Activated T-cell treated with anti-CD3 and anti-CD28 coated beads, Interleukin-2, amount 50 U/mL, for 4 hours (primary cell): ENCODE data around the gene IFT52. TPM values are rescaled to one million over a fixed set of nuclear protein-coding genes. Genes with fewer than 3 reads are reported as not detected.
"Not testable (repeated sequence)": the region's sequence is repeated elsewhere in the genome, so short reads cannot be mapped to it uniquely, and the experiment has no call there.

Experiments used
- ATAC-seq, 2 donors: fragments of 200-7000 bp; cut with Tn5 transposase; one replicate each; pipeline ENCODE4 v1.10.0; 2021
- DNase-seq: peaks from one replicate; pipeline ENCODE4 v3.0.0-alpha.2; 2020
- H3K27me3 Mint-ChIP-seq: one replicate; pipeline ENCODE4 v1.8.0; 2021; ENCODE audit warnings: low read depth, mixed read lengths
- H3K36me3 Mint-ChIP-seq: one replicate; pipeline ENCODE4 v1.8.0; 2022; ENCODE audit warnings: mixed read lengths; ENCODE audit not compliant: insufficient read depth
- H3K4me1 Mint-ChIP-seq: one replicate; pipeline ENCODE4 v1.8.0; 2021; ENCODE audit warnings: low read depth, mixed read lengths
- H3K4me3 Mint-ChIP-seq: one replicate; pipeline ENCODE4 v1.8.0; 2021; ENCODE audit warnings: mild to moderate bottlenecking, moderate library complexity, mixed read lengths
- H3K9me3 Mint-ChIP-seq: one replicate; pipeline ENCODE4 v1.8.0; 2021; ENCODE audit warnings: mixed read lengths
- total RNA-seq, 3 donors: library from RNA; stranded (reverse); gene quantifications; one replicate each; pipeline ENCODE4 v1.2.1, GENCODE V29; 2021

Gene IFT52
- total RNA-seq, 3 donors from 2014 or later, result 13.5 to 16.1 (median 14.2) TPM

GRCh38 chr20:43653966-43654365 is 63.2 kb downstream of the IFT52 start:
- Mint-ChIP-seq H3K4me3 (no peak overlapping the region), H3K27me3 (no peaks in the 10 kb centered on the region), H3K36me3 (no peaks in the 10 kb centered on the region), H3K4me1 (peaks cover 13% of the 10 kb centered on the region), H3K9me3 (no peaks in the 10 kb centered on the region)
- DNase-seq (no peak), ATAC-seq (no peak)

DNA sequence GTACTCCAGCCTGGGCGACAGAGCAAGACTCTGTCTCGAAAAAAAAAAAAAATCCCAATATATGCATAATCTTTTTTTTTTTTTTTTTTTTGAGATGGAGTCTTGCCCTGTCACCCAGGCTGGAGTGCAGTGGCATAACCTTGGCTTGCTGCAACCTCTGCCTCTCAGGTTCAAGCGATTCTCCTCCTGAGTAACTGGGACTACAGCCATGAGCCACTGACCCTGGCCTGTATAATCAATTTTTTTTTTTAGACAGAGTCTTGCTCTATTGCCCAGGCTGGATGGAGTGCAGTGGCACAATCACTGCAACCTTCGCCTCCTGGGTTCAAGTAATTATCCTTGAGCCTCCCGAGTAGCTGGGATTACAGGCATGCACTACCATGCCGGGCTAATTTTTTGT is 64.4 kb downstream of the IFT52 start:
- DNase-seq, H3K36me3 Mint-ChIP-seq, H3K9me3 Mint-ChIP-seq, H3K4me3 Mint-ChIP-seq, H3K27me3 Mint-ChIP-seq, ATAC-seq: not testable (repeated sequence)
- peaks cover 13% of the 10 kb centered on the region for H3K4me1 Mint-ChIP-seq

DNA sequence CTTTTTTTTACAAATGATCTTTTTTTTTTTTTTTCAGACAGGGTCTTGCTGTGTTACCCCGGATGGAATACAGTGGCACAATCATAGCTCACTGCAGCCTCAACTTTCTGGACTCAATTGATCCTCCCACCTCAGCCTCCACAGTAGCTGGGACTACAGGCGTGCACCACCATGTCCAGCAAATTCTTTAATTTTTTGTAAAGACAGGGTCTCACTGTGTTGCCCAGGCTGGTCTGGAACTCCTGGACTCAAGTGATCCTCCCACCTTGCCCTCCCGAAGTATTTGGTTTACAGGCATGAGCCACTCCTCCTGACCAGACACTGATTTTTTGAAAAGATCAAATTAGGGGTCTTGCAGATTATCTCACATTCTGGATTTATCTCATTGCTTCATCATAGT is 65.2 kb downstream of the IFT52 start:
- ATAC-seq (no peak), DNase-seq (no peak)
- Mint-ChIP-seq H3K9me3 (no peaks in the 10 kb centered on the region), H3K27me3 (no peaks in the 10 kb centered on the region), H3K4me1 (peaks cover 13% of the 10 kb centered on the region), H3K4me3 (peak overlapping the region; percentile 91), H3K36me3 (no peaks in the 10 kb centered on the region)

DNA sequence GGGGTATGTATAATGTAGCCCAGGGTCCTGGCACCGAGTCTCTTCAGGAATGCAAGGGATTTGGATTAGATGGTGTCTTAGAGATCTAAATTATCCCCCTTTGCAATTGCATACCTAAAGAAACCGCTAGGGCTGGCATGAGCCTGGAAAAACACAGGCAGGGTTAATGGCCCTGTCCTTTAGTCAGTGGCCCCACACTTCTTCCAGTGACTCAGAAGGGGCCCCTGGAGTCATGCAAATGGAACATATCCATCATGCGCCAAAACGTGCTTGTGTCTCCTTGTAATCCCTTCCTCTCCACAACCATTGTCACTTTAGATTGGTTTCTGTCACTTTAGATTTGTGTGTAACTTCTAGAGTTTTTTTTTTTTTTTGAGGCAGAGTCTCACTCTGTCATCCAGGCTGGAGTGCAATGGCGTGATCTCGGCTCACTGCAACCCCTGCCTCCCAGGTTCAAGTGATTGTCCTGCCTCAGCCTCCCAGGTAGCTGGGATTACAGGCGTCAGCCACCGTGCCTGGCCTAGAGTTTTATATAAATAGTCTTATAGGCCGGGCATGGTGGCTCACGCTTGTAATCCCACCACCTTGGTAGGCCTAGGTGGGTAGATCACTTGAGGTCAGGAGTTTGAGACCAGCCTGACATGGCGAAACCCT is 67.5 kb downstream of the IFT52 start:
- DNase-seq, result no peak
- H3K4me3 Mint-ChIP-seq, result peak overlapping the region; percentile 91

GRCh38 chr20:43658723-43659419 is 68.1 kb downstream of the IFT52 start:
- H3K4me3 Mint-ChIP-seq, result no peak overlapping the region
- no peaks in the 10 kb centered on the region for H3K9me3 Mint-ChIP-seq
- ATAC-seq (no peak), DNase-seq (no peak)
- no peaks in the 10 kb centered on the region for H3K27me3 Mint-ChIP-seq
- H3K36me3 Mint-ChIP-seq, result no peaks in the 10 kb centered on the region
- peaks cover 13% of the 10 kb centered on the region for H3K4me1 Mint-ChIP-seq

More for the DNA sequence above, 67.5 kb downstream of the IFT52 start:
- peak; percentile 63 to 65 for ATAC-seq
- peaks cover 13% of the 10 kb centered on the region for H3K4me1 Mint-ChIP-seq
- no peaks in the 10 kb centered on the region for H3K36me3 Mint-ChIP-seq
- no peaks in the 10 kb centered on the region for H3K27me3 Mint-ChIP-seq
- H3K9me3 Mint-ChIP-seq, result no peaks in the 10 kb centered on the region

- Mint-ChIP-seq H3K4me3 (no peak overlapping the region), H3K27me3 (peaks cover 8% of the 10 kb centered on the region), H3K9me3 (no peaks in the 10 kb centered on the region), H3K36me3 (no peaks in the 10 kb centered on the region), H3K4me1 (peaks cover 6% of the 10 kb centered on the region)
- ATAC-seq (no peak), DNase-seq (no peak)
Measured at GRCh38 chr20:43662943-43663655, 72.4 kb downstream of the IFT52 start.

DNA sequence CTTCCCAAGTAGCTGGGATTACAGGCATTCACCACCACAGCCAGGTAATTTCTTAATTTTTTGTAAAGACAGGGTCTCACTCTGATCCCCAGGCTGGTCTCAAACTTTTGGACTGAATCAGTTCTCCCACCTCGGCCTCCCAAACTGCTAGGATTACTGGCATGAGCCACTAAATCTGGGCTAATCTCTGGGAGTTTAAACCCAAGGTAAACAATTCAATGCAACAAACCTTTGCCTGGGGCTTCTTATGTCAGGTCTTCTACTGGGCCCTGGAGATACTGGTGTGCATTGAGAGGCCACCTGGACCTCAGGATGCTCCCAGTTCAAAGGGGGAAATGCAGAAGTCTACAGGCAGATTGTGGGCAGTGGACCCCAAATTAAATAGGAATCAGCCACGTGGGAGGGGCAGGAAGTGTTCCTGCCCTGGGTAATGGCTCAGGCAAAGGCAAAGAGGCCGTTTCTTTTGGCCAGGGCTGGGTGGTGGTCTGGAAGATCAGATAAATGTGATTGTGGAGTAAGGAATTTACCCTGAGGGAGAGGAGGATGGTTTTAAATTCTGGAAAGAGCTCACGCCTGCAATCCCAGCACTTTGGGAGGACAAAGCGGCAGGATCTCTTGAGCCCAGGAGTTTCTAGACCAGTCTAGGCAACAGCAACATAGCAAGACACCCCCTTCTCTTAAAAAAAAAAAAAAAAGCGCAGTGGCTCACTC is 74.9 kb downstream of the IFT52 start:
- no peaks in the 10 kb centered on the region for H3K36me3 Mint-ChIP-seq

DNA sequence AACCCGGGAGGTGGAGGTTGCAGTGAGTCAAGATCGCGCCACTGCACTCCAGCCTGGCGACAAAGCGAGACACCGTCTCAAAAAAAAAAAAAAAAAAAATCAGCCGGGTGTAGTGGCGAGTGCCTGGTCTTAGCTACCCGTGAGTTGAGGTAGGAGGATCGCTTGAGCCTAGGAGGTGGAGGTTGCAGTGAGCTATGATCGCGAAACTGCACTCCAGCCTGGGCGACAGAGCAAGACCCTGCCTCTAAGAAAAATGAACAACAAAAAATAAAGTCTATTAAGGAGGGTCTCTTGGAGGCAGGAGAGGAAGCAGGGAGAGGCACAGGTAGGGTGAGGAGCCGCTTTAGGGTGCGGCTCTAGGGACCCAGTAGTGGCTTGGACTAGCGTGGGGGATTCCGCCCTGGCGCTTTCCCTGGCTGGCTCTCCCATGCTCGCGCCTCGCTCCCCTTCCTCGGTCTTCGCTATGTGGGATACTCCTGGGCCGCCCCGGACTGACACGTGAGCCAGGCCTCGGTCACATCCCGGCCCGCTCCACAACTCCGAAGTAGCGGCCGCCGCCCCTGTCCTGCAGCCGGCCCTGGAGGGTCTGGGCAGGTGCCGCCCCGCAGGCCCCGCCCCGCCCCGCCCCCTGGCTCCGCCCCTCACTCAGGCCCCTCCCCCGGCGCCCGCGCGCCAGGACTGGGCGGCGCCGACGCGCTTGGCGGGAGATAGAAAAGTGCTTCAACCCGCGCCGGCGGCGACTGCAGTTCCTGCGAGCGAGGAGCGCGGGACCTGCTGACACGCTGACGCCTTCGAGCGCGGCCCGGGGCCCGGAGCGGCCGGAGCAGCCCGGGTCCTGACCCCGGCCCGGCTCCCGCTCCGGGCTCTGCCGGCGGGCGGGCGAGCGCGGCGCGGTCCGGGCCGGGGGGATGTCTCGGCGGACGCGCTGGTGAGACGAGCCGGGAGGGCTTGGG is 75.9 kb downstream of the IFT52 start, which contains the start of gene MYBL2:
Gene MYBL2 (plus strand): TSS at position 739 of the 953 bp plus-strand sequence. CDS start 170 bp downstream, at position 909.
- ATAC-seq (peak; percentile 98), DNase-seq (peak; percentile 51)
- Mint-ChIP-seq H3K27me3 (peaks cover 26% of the 10 kb centered on the region), H3K4me1 (peaks cover 4% of the 10 kb centered on the region), H3K36me3 (no peaks in the 10 kb centered on the region), H3K4me3 (peak within 1 kb of the TSS; percentile 75), H3K9me3 (no peaks in the 10 kb centered on the region)

More for the DNA sequence above, 74.9 kb downstream of the IFT52 start:
- DNase-seq, result no peak
- ATAC-seq, result no peak
- Mint-ChIP-seq H3K4me1 (peaks cover 4% of the 10 kb centered on the region), H3K9me3 (no peaks in the 10 kb centered on the region), H3K27me3 (peaks cover 25% of the 10 kb centered on the region), H3K4me3 (peak overlapping the region; percentile 50)

DNA sequence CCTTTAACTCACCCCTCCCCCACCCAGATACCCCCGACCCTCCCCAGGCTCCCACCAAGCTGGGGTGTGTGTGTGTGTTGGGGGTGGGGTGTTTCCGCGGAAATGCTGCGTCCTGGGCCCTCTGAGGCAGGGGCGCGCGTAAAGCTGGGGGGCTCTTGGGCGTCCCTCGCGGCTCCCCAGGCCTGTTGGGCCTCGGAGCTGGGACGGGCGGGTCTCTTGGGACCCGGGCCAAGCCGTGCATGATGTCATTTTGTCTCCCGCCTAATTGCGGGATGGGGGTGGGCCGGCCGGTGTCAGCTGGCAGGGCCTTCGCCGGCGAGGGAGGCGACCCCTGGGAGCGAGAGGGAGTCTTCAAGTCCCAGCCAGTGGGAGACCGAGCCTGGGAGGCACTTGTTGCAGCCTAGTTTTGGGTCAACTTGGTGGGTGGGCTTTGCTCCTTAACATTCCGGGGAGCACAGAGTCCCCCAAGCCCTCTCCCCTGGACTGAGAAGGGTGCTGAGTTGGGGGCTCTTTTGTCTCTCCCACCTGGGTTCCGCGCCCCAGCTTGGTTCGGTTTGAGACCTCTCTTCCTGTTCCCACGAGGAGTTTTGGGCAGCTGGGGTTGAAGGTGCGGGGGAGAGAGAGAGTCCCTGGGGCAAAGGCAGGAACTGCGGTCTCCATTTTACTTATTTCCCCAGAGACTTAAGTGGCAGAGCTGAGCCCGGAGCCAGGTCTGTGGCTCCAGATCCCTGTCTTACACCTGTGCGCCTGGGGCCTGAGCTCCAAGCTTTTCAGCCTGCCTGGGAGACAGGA is 76.8 kb downstream of the IFT52 start:
- Mint-ChIP-seq H3K36me3 (no peaks in the 10 kb centered on the region), H3K4me1 (peaks cover 4% of the 10 kb centered on the region), H3K4me3 (peak overlapping the region; percentile 58), H3K27me3 (peaks cover 29% of the 10 kb centered on the region), H3K9me3 (no peaks in the 10 kb centered on the region)
- ATAC-seq (peak; percentile 17 to 20), DNase-seq (no peak)

DNA sequence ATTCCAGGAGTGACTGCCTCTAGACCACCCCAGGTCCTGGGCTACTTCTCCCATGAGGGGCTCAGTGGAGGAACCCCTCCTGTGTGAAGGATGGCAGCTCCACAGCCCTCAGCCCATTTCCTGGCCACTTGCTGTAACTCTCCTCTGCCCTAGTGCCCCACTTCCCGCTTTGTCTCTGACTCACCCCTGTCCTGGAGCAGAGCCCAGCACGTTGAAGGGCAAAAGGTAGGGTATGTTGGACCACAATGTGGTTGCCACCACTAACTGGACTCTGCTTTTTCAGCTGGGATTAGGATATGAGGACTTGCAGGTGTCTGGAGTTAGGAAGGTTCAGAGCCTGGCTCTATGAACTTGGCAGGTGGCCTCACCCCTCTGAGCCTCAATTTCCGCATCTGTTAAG is 78.6 kb downstream of the IFT52 start:
- DNase-seq (no peak), ATAC-seq (no peak)
- Mint-ChIP-seq H3K4me3 (no peak overlapping the region), H3K4me1 (peaks cover 4% of the 10 kb centered on the region), H3K9me3 (no peaks in the 10 kb centered on the region), H3K36me3 (peaks cover 3% of the 10 kb centered on the region), H3K27me3 (peaks cover 29% of the 10 kb centered on the region)

GRCh38 chr20:43670423-43670822 is 79.7 kb downstream of the IFT52 start:
- H3K9me3 Mint-ChIP-seq, result no peaks in the 10 kb centered on the region
- peaks cover 26% of the 10 kb centered on the region for H3K27me3 Mint-ChIP-seq
- peaks cover 3% of the 10 kb centered on the region for H3K36me3 Mint-ChIP-seq
- H3K4me1 Mint-ChIP-seq, result peaks cover 4% of the 10 kb centered on the region
- H3K4me3 Mint-ChIP-seq, result no peak overlapping the region
- ATAC-seq (no peak), DNase-seq (no peak)

DNA sequence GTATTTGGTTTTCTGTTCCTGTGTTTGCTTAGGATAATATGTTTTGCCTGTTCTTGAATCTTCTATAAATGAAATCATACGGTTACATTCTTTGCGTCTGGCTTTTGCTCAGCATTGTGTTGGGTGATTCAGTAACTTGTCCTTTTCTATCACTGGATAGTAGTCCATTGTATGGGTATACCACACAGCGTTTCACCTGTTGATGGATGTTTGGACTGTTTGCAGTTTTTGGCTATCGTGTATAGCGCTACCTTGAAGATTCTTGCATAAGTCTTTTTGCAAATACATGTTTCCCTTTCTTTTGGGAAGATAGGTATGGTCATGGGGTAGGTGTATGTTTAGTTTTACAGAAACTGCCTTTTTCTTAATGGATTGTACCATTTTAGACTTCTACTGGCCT is 85.6 kb downstream of the IFT52 start:
- Mint-ChIP-seq H3K9me3 (no peaks in the 10 kb centered on the region), H3K4me1 (peaks cover 1% of the 10 kb centered on the region), H3K27me3 (peaks cover 3% of the 10 kb centered on the region), H3K4me3 (no peak overlapping the region), H3K36me3 (peaks cover 3% of the 10 kb centered on the region)
- DNase-seq, result no peak
- no peak for ATAC-seq

DNA sequence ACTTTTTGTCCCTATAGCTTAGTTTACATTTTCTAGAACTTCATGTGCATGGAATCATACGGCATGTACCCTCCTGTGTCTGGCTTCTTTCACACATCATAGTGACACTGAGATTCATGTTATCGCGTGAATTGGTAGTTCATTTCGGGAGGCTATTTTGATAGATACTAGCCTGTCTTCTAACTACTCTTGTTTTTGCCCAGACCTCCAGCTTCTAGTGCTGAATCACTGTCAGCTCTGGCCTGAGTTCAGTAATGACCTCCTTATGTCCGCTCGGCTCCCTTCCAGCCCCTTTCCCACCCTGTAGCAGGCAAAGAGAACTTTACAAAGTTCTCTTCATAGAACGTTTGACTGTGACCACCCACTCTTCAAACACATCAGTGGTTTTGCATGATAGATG is 90.2 kb downstream of the IFT52 start:
- Mint-ChIP-seq H3K36me3 (no peaks in the 10 kb centered on the region), H3K4me1 (peaks cover 2% of the 10 kb centered on the region), H3K27me3 (no peaks in the 10 kb centered on the region), H3K9me3 (no peaks in the 10 kb centered on the region), H3K4me3 (no peak overlapping the region)
- ATAC-seq (no peak), DNase-seq (no peak)
